Activated CD4-positive, alpha-beta T cell treated with anti-CD3 and anti-CD28 coated beads for 36 hours (primary cell): ENCODE results near the gene GPRIN3. TPM values are rescaled to one million over a fixed set of nuclear protein-coding genes. Genes with fewer than 3 reads are reported as not detected.

Experiments used
- ATAC-seq: fragments of 200-7000 bp; cut with Tn5 transposase; one replicate; pipeline ENCODE4 v1.10.0; 2021; ENCODE audit warnings: mild to moderate bottlenecking, moderate library complexity
- CTCF ChIA-PET: fragments of 350-600 bp; sonication (Branson Sonifier 250); formaldehyde crosslinking; loops from one replicate; lab custom pipeline; 2021; ENCODE audit warnings: antibody characterized with exemption; lab: Charles Lee
- POLR2A ChIA-PET: fragments of 350-600 bp; sonication (Branson Sonifier 250); formaldehyde crosslinking; loops from one replicate; lab custom pipeline; 2021; ENCODE audit warnings: antibody characterized with exemption, inconsistent platforms; lab: Charles Lee
- DNase-seq: peaks from one replicate; pipeline ENCODE4 v3.0.0-alpha.2; 2020
- H3K27ac Mint-ChIP-seq: one replicate; pipeline ENCODE4 v1.8.0; 2021; ENCODE audit warnings: mixed read lengths
- H3K27me3 Mint-ChIP-seq: one replicate; pipeline ENCODE4 v1.8.0; 2021; ENCODE audit warnings: mixed read lengths
- H3K36me3 Mint-ChIP-seq: one replicate; pipeline ENCODE4 v1.8.0; 2021; ENCODE audit warnings: low read depth, mixed read lengths
- H3K4me1 Mint-ChIP-seq: one replicate; pipeline ENCODE4 v1.8.0; 2021; ENCODE audit warnings: mixed read lengths
- H3K4me3 Mint-ChIP-seq: one replicate; pipeline ENCODE4 v1.8.0; 2021; ENCODE audit warnings: mild to moderate bottlenecking, moderate library complexity, mixed read lengths
- H3K9me3 Mint-ChIP-seq: one replicate; pipeline ENCODE4 v1.8.0; 2021; ENCODE audit warnings: low read depth, mixed read lengths
- intact Hi-C, 2 experiments: fragments of 100-400 bp; cut with DNase I in 1 of 2; cut with micrococcal nuclease in 1 of 2; formaldehyde crosslinking; loops; one replicate each; pipeline versions ENCODE4 v1.14.2 to v1.15.1; 2022 to 2024; cut with DNase I, micrococcal nuclease
- total RNA-seq, 2 experiments: library from RNA; stranded (reverse); gene quantifications; one replicate each; pipeline ENCODE4 v1.2.3, GENCODE V29; 2021

Gene GPRIN3
- total RNA-seq, 2 experiments from 2014 or later, result 10.5 to 12.2 TPM

- POLR2A ChIA-PET, result no interaction called here
- ATAC-seq (no peak), DNase-seq (no peak)
- intact Hi-C loops, result no loop called here
- Mint-ChIP-seq H3K27ac (no peak overlapping the region), H3K27me3 (no peaks in the 10 kb centered on the region), H3K4me3 (no peak overlapping the region), H3K36me3 (no peaks in the 10 kb centered on the region), H3K9me3 (no peaks in the 10 kb centered on the region), H3K4me1 (peaks cover 14% of the 10 kb centered on the region)
- CTCF ChIA-PET, result interaction anchor here (0.5 to 1.0 kb wide), 4 partner anchors 23 to 108 kb away, joined by 3 read pairs; no protein-coding TSS in a partner anchor
These were observed 27.2 kb upstream of the GPRIN3 start for GRCh38 chr4:89334830-89335229.

GRCh38 chr4:89334311-89334710 is 26.7 kb upstream of the GPRIN3 start:
- no peaks in the 10 kb centered on the region for H3K9me3 Mint-ChIP-seq
- ATAC-seq, result no peak

GRCh38 chr4:89331686-89332544 is 24.3 kb upstream of the GPRIN3 start:
- ChIA-PET POLR2A (no interaction called here), CTCF (interaction anchor here (0.9 kb wide), 1 partner anchor 71 kb away, joined by 3 read pairs; no protein-coding TSS in a partner anchor)
- Mint-ChIP-seq H3K4me1 (peaks cover 10% of the 10 kb centered on the region), H3K36me3 (no peaks in the 10 kb centered on the region), H3K27ac (no peak overlapping the region), H3K4me3 (no peak overlapping the region), H3K9me3 (peaks cover 2% of the 10 kb centered on the region), H3K27me3 (no peaks in the 10 kb centered on the region)
- no peak for ATAC-seq
- no peak for DNase-seq
- intact Hi-C loops, result no loop called here

More at GRCh38 chr4:89334311-89334710, 26.7 kb upstream of the GPRIN3 start:
- H3K27ac Mint-ChIP-seq, result no peak overlapping the region
- no peaks in the 10 kb centered on the region for H3K27me3 Mint-ChIP-seq
- H3K4me3 Mint-ChIP-seq, result no peak overlapping the region
- peaks cover 14% of the 10 kb centered on the region for H3K4me1 Mint-ChIP-seq
- intact Hi-C loops, result no loop called here
- POLR2A ChIA-PET, result no interaction called here
- H3K36me3 Mint-ChIP-seq, result no peaks in the 10 kb centered on the region
- no peak for DNase-seq
- CTCF ChIA-PET, result interaction anchor here (0.5 to 1.0 kb wide), 5 partner anchors 9 to 828 kb away, joined by 3 to 4 read pairs (median 3); no protein-coding TSS in a partner anchor

- no peaks in the 10 kb centered on the region for H3K27me3 Mint-ChIP-seq
- no peak for DNase-seq
- ATAC-seq, result no peak
These were observed 23.6 kb upstream of the GPRIN3 start for GRCh38 chr4:89331197-89331596.

GRCh38 chr4:89329280-89329679 is 21.7 kb upstream of the GPRIN3 start:
- H3K27me3 Mint-ChIP-seq, result no peaks in the 10 kb centered on the region
- ChIA-PET POLR2A (no interaction called here), CTCF (no interaction called here)
- peaks cover 12% of the 10 kb centered on the region for H3K4me1 Mint-ChIP-seq
- no peaks in the 10 kb centered on the region for H3K36me3 Mint-ChIP-seq
- no peak overlapping the region for H3K4me3 Mint-ChIP-seq
- DNase-seq (no peak), ATAC-seq (no peak)
- intact Hi-C loops, result no loop called here
- no peak overlapping the region for H3K27ac Mint-ChIP-seq
- peaks cover 2% of the 10 kb centered on the region for H3K9me3 Mint-ChIP-seq

More at GRCh38 chr4:89331197-89331596, 23.6 kb upstream of the GPRIN3 start:
- Mint-ChIP-seq H3K4me3 (no peak overlapping the region), H3K27ac (no peak overlapping the region), H3K9me3 (peaks cover 2% of the 10 kb centered on the region), H3K4me1 (peaks cover 6% of the 10 kb centered on the region), H3K36me3 (no peaks in the 10 kb centered on the region)
- ChIA-PET CTCF (no interaction called here), POLR2A (no interaction called here)
- intact Hi-C loops, result no loop called here

DNA sequence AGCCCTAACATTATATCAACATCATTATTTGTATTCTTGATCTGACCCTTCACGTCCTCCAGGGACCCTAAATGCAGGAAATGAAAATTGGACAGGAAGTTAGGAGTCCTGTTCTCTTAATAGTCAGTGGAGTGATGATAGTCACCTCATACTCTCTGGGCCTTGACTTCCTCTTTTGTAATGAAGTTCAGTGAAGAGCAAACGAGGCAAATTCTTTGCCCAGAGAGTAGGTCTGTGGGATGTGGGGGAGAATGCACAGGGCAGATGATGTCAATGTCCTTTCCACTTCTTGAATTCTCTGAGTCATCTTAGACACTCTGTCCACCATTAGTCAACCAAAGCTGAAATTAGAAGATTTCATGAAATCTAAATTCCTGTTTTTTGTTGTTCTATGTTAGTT is 17.1 kb upstream of the GPRIN3 start:
- no peaks in the 10 kb centered on the region for H3K36me3 Mint-ChIP-seq
- H3K9me3 Mint-ChIP-seq, result peaks cover 2% of the 10 kb centered on the region
- no peak overlapping the region for H3K27ac Mint-ChIP-seq
- ATAC-seq (peak; percentile 78), DNase-seq (no peak)
- ChIA-PET CTCF (interaction anchor here (1.2 to 1.4 kb wide), 4 partner anchors 9 to 70 kb away, joined by 3 to 4 read pairs (median 4); no protein-coding TSS in a partner anchor), POLR2A (no interaction called here)
- H3K4me1 Mint-ChIP-seq, result peaks cover 10% of the 10 kb centered on the region
- intact Hi-C loops, result no loop called here
- H3K27me3 Mint-ChIP-seq, result no peaks in the 10 kb centered on the region
- H3K4me3 Mint-ChIP-seq, result no peak overlapping the region

- Mint-ChIP-seq H3K4me3 (no peak overlapping the region), H3K4me1 (peaks cover 27% of the 10 kb centered on the region), H3K9me3 (no peaks in the 10 kb centered on the region), H3K27ac (no peak overlapping the region), H3K27me3 (no peaks in the 10 kb centered on the region), H3K36me3 (no peaks in the 10 kb centered on the region)
- intact Hi-C loops, result no loop called here
- CTCF ChIA-PET, result interaction anchor here (1.0 kb wide), 1 partner anchor 29 kb away, joined by 4 read pairs; no protein-coding TSS in a partner anchor
- no peak for ATAC-seq
- DNase-seq, result no peak
- POLR2A ChIA-PET, result no interaction called here
These were observed 15.1 kb upstream of the GPRIN3 start for GRCh38 chr4:89322671-89323070.

- CTCF ChIA-PET, result no interaction called here
- ATAC-seq, result no peak
These were observed 12.2 kb upstream of the GPRIN3 start for GRCh38 chr4:89319756-89320155.

GRCh38 chr4:89316931-89317366 is 9.3 kb upstream of the GPRIN3 start:
- DNase-seq (no peak), ATAC-seq (peak; percentile 88)
- ChIA-PET POLR2A (interaction anchor here (1.1 kb wide), 1 partner anchor 22 kb away, joined by 3 read pairs; no protein-coding TSS in a partner anchor), CTCF (interaction anchor here (0.6 to 1.4 kb wide), 5 partner anchors 9 to 653 kb away, joined by 3 to 5 read pairs (median 3); partner anchors contain the start of gene GPRIN3)
- H3K27ac Mint-ChIP-seq, result peak overlapping the region; percentile 84
- peaks cover 42% of the 10 kb centered on the region for H3K4me1 Mint-ChIP-seq
- H3K27me3 Mint-ChIP-seq, result no peaks in the 10 kb centered on the region
- H3K36me3 Mint-ChIP-seq, result no peaks in the 10 kb centered on the region
- intact Hi-C loops, result loop anchor here (1.0 kb wide), 3 partner anchors 9 to 22 kb away; partner anchors contain the start of gene GPRIN3 (in 1 of the 2)
- H3K9me3 Mint-ChIP-seq, result no peaks in the 10 kb centered on the region
- peak overlapping the region; percentile 37 for H3K4me3 Mint-ChIP-seq

More at GRCh38 chr4:89319756-89320155, 12.2 kb upstream of the GPRIN3 start:
- Mint-ChIP-seq H3K36me3 (no peaks in the 10 kb centered on the region), H3K27me3 (no peaks in the 10 kb centered on the region), H3K9me3 (no peaks in the 10 kb centered on the region), H3K4me1 (peaks cover 43% of the 10 kb centered on the region), H3K27ac (no peak overlapping the region), H3K4me3 (no peak overlapping the region)
- no peak for DNase-seq
- POLR2A ChIA-PET, result no interaction called here
- intact Hi-C loops, result no loop called here

DNA sequence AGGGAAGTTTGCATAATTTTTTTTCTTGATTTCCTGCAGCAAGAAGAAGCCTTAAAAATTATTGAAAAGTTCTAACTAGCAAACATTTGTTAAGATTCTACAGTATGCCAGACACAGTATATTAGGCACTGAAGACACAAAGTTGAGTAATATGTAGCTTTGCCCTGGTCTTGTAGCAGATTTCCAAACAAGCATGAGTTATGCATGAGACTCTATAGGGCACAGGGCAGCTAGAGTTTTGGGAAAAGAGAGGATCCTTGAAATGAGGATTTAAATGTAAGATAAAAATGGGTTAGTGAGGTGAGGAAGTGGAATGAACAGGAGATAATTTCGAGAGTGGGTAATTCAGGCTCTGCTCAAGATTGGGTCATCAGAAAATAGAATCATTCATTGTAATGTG is 8.6 kb upstream of the GPRIN3 start:
- H3K27ac Mint-ChIP-seq, result peak overlapping the region; percentile 84
- no peaks in the 10 kb centered on the region for H3K36me3 Mint-ChIP-seq
- H3K4me1 Mint-ChIP-seq, result peaks cover 46% of the 10 kb centered on the region
- H3K4me3 Mint-ChIP-seq, result no peak overlapping the region
- ChIA-PET CTCF (interaction anchor here (0.7 kb wide), 2 partner anchors 11 to 652 kb away, joined by 3 read pairs; no protein-coding TSS in a partner anchor), POLR2A (interaction anchor here (1.1 kb wide), 1 partner anchor 22 kb away, joined by 3 read pairs; no protein-coding TSS in a partner anchor)
- no peak for DNase-seq
- intact Hi-C loops, result no loop called here
- ATAC-seq, result no peak
- no peaks in the 10 kb centered on the region for H3K9me3 Mint-ChIP-seq
- H3K27me3 Mint-ChIP-seq, result no peaks in the 10 kb centered on the region

DNA sequence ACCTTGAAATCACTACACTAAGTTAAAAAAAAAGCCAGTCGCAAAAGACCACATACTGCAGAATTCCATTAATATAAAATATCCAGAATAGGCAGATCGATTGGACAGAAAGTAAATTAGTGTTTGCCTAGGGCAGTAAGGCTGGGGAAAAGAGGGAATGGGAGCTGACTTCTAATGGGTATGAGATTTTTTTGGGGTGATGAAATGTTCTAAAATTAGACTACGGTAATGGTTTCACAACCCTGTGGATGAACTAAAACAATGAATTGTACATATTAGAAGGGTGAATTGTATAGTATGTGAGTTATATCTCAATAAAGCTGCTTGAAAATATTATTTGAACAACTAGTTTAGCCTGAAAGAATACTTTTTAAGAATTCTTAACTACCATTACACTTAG is 6.7 kb upstream of the GPRIN3 start:
- POLR2A ChIA-PET, result no interaction called here
- CTCF ChIA-PET, result interaction anchor here (1.1 kb wide), 1 partner anchor 25 kb away, joined by 3 read pairs; no protein-coding TSS in a partner anchor
- no peak for DNase-seq
- intact Hi-C loops, result no loop called here
- H3K27me3 Mint-ChIP-seq, result no peaks in the 10 kb centered on the region
- no peak overlapping the region for H3K27ac Mint-ChIP-seq
- ATAC-seq, result no peak
- no peaks in the 10 kb centered on the region for H3K36me3 Mint-ChIP-seq
- H3K9me3 Mint-ChIP-seq, result no peaks in the 10 kb centered on the region
- no peak overlapping the region for H3K4me3 Mint-ChIP-seq
- peaks cover 50% of the 10 kb centered on the region for H3K4me1 Mint-ChIP-seq
